Kasumi-1 (cell line): ENCODE results near the gene NPPA.

Experiments
- DNase-seq, 2 experiments: peaks; one replicate each; lab custom pipeline; 2025; lab: John Stamatoyannopoulos, UW

NPPA gene

GRCh38 chr1:11842154-11843041 is 5.2 kb downstream of the NPPA start:
- peak; percentile 85 to 86 for DNase-seq

GRCh38 chr1:11841245-11842153 is 6.1 kb downstream of the NPPA start:
- DNase-seq = no peak

- no peak for DNase-seq
These were observed 7.6 kb downstream of the NPPA start for GRCh38 chr1:11839727-11840705.

- DNase-seq = peak; percentile 64 to 72
These were observed 9.0 kb downstream of the NPPA start for GRCh38 chr1:11838349-11839272.

GRCh38 chr1:11837767-11838348 is 9.7 kb downstream of the NPPA start:
- no peak for DNase-seq

GRCh38 chr1:11836955-11837766 is 10.4 kb downstream of the NPPA start:
- no peak for DNase-seq

- no peak for DNase-seq
These were observed 11.9 kb downstream of the NPPA start for GRCh38 chr1:11835441-11836225.

- no peak for DNase-seq
These were observed 13.7 kb downstream of the NPPA start for GRCh38 chr1:11833900-11834299.

GRCh38 chr1:11833497-11833896 is 14.1 kb downstream of the NPPA start:
- DNase-seq = no peak

- no peak for DNase-seq
These were observed 15.4 kb downstream of the NPPA start for GRCh38 chr1:11831945-11832725.

- no peak for DNase-seq
These were observed 19.1 kb downstream of the NPPA start for GRCh38 chr1:11828511-11828910.

- DNase-seq = no peak
These were observed 20.6 kb downstream of the NPPA start for GRCh38 chr1:11826946-11827345.

GRCh38 chr1:11825131-11825530 is 22.5 kb downstream of the NPPA start:
- DNase-seq = no peak

GRCh38 chr1:11823366-11824137 is 24.0 kb downstream of the NPPA start:
- no peak for DNase-seq

- DNase-seq = no peak
These were observed 25.5 kb downstream of the NPPA start for GRCh38 chr1:11822091-11822490.

GRCh38 chr1:11817192-11817591 is 30.4 kb downstream of the NPPA start:
- no peak for DNase-seq

- DNase-seq = no peak
These were observed 34.6 kb downstream of the NPPA start for GRCh38 chr1:11813021-11813420.
